Astrocyte (in vitro differentiated cells and primary cell): ENCODE measurements around the gene TMEM178B.

Experiments
- CTCF ChIP-seq: IDR thresholded peaks from 2 replicates; pipeline ENCODE4 v1.5.1; 2011; ENCODE audit warnings: low read depth, mild to moderate bottlenecking, inconsistent platforms, low read length, moderate library complexity; ENCODE audit not compliant: insufficient read depth
- EZH2 ChIP-seq: IDR thresholded peaks from 2 replicates; pipeline ENCODE4 v1.6.1; 2012; ENCODE audit warnings: mild to moderate bottlenecking, low read length, inconsistent platforms; ENCODE audit not compliant: insufficient read depth

DNA sequence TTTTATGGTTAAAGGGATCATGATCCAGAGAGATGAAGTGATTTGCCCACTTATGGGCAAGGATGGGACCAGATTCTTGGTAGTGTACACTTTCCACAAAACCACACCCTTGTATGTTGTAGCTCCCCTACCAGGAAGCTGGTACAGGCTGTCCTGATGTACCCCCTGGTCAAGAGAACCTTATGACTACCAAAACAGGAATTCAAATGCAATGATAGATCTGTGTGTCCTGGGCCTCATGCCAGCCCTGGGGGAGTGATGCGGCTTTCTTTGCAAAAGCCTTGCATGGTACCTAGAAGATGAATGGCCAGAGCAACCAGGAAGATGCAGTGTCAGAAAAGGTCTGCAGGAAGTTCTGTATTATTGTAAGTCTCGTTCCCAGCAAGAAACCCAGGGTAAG is 382.4 kb downstream of the TMEM178B start:
- TF ChIP-seq CTCF = no peak
- no peak for TF ChIP-seq EZH2
